Effector memory CD4-positive, alpha-beta T cell (primary cell): ENCODE measurements around the gene MYH10.

ENCODE experiments used
- DNase-seq, 3 donors: peaks; one replicate each; pipeline ENCODE4 v3.0.0-alpha.2; 2020
- H3K27ac ChIP-seq: 2 replicates; pipeline ENCODE4 v1.7.0; 2013; ENCODE audit warnings: mild to moderate bottlenecking, low read length, moderate library complexity; ENCODE audit not compliant: insufficient read depth, poor library complexity, severe bottlenecking
- H3K27me3 ChIP-seq: replicated peaks from 2 replicates; pipeline ENCODE4 v1.7.0; 2013; ENCODE audit warnings: mild to moderate bottlenecking, low read length; ENCODE audit not compliant: insufficient read depth, control insufficient read depth, poor library complexity, severe bottlenecking
- H3K36me3 ChIP-seq: 2 replicates; pipeline ENCODE4 v1.7.0; 2013; ENCODE audit warnings: mild to moderate bottlenecking, low read length, moderate library complexity; ENCODE audit not compliant: control insufficient read depth, insufficient read depth
- H3K4me1 ChIP-seq: 2 replicates; pipeline ENCODE4 v1.7.0; 2013; ENCODE audit warnings: low read length, mild to moderate bottlenecking; ENCODE audit not compliant: control insufficient read depth, insufficient read depth, poor library complexity, severe bottlenecking
- H3K4me3 ChIP-seq: 2 replicates; pipeline ENCODE4 v1.7.0; 2013; ENCODE audit warnings: low read length, low read depth, mild to moderate bottlenecking; ENCODE audit not compliant: insufficient read depth, poor library complexity, severe bottlenecking
- H3K9me3 ChIP-seq: 2 replicates; pipeline ENCODE4 v1.7.0; 2013; ENCODE audit warnings: mild to moderate bottlenecking, low read length, moderate library complexity; ENCODE audit not compliant: control insufficient read depth

Gene MYH10

GRCh38 chr17:8481089-8481488, 149.4 kb downstream of the MYH10 start:
- no peaks in the 10 kb centered on the region for H3K9me3 ChIP-seq
- peaks cover 20% of the 10 kb centered on the region for H3K36me3 ChIP-seq
- H3K27ac ChIP-seq, result no peak overlapping the region
- no peaks in the 10 kb centered on the region for H3K27me3 ChIP-seq
- DNase-seq, result no peak
- H3K4me3 ChIP-seq, result no peak overlapping the region
- H3K4me1 ChIP-seq, result no peaks in the 10 kb centered on the region

DNA sequence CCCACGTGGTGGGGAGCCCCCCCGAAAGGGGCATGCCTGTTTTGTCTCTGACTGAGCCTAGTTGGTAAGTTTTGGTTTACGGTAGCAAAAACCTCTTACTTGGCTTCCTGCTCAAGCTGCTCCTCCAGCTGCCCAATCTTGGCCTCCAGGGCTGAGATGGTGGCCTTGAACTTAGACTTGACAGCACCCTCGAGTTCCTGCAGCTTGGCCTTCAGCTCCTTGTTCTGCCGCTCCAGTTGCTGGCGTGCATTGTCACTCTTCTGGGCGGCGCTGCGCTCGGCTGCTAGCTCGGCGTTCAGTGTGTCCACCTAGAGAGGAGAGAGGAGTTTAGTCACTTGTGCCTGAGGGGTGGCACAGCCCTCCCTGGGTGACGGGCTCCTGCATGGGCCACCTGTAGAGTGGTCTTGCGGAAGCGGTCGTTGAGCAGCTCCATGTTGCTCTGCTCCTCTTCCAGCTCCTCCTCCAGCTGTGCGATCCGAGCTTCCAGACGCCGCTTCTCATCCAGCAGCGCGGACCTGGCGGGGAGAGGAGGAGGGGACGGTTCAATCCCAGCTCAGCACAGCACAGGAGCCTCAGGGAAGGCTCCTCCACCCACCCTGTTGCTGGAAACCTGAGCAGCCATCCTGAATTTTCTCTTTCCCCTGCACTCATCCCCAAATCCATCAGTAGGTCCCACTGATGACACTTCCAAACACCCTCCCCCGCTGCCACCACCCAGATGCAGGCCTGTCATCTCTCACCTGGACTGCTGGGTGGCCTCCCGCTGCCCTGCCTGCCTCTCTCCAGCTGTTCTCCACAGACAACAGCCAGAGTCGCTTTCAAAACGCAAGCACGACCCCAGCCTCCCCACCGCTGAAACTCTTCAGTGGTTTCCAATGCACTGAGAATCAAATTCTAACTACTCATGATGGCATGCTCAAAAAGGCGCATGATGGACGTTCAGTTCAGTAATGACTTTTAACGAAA, 150.2 kb downstream of the MYH10 start:
- no peak for DNase-seq
- Histone ChIP-seq H3K27ac (no peak overlapping the region), H3K4me1 (no peaks in the 10 kb centered on the region), H3K9me3 (no peaks in the 10 kb centered on the region), H3K27me3 (no peaks in the 10 kb centered on the region), H3K36me3 (peaks cover 27% of the 10 kb centered on the region), H3K4me3 (no peak overlapping the region)

- Histone ChIP-seq H3K9me3 (no peaks in the 10 kb centered on the region), H3K4me1 (no peaks in the 10 kb centered on the region), H3K27ac (no peak overlapping the region), H3K36me3 (peaks cover 35% of the 10 kb centered on the region), H3K27me3 (no peaks in the 10 kb centered on the region), H3K4me3 (no peak overlapping the region)
- DNase-seq, result no peak
These were observed 151.0 kb downstream of the MYH10 start for GRCh38 chr17:8479431-8479947.

GRCh38 chr17:8477715-8478441, 152.6 kb downstream of the MYH10 start:
- no peak overlapping the region for H3K4me3 ChIP-seq
- peaks cover 42% of the 10 kb centered on the region for H3K36me3 ChIP-seq
- DNase-seq, result no peak
- no peak overlapping the region for H3K27ac ChIP-seq
- H3K9me3 ChIP-seq, result no peaks in the 10 kb centered on the region
- H3K4me1 ChIP-seq, result no peaks in the 10 kb centered on the region
- H3K27me3 ChIP-seq, result no peaks in the 10 kb centered on the region

- Histone ChIP-seq H3K4me3 (no peak overlapping the region), H3K36me3 (peaks cover 49% of the 10 kb centered on the region), H3K9me3 (no peaks in the 10 kb centered on the region), H3K4me1 (no peaks in the 10 kb centered on the region), H3K27ac (no peak overlapping the region), H3K27me3 (no peaks in the 10 kb centered on the region)
- DNase-seq, result no peak
These were observed 153.4 kb downstream of the MYH10 start for GRCh38 chr17:8477171-8477570.

DNA sequence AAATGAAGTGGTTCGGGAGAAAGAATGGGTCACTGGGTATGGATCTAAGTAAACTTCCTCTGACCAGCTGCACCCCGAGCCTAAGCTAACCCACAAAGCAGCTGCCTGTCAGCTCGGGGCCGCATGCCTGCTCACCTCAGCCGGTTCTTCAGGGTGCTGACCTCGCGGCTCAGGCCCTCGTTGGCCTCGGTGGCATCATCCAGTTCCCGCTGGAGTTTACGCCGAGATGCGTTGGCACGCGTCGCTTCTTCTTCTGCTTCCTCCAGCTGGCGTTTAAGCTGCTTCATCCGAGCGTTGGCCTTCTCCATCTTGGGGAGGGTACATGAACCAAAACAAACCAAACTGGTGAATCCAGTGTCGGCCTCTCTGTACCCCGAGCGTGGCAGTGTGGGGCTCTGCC, 153.8 kb downstream of the MYH10 start:
- DNase-seq, result no peak
- H3K4me1 ChIP-seq, result no peaks in the 10 kb centered on the region
- H3K36me3 ChIP-seq, result peaks cover 53% of the 10 kb centered on the region

GRCh38 chr17:8475781-8476180, 154.7 kb downstream of the MYH10 start:
- Histone ChIP-seq H3K36me3 (peaks cover 56% of the 10 kb centered on the region), H3K4me3 (no peak overlapping the region), H3K4me1 (no peaks in the 10 kb centered on the region), H3K27me3 (no peaks in the 10 kb centered on the region), H3K9me3 (no peaks in the 10 kb centered on the region), H3K27ac (no peak overlapping the region)
- DNase-seq, result no peak

More for the DNA sequence above, 153.8 kb downstream of the MYH10 start:
- Histone ChIP-seq H3K27me3 (no peaks in the 10 kb centered on the region), H3K9me3 (no peaks in the 10 kb centered on the region), H3K27ac (no peak overlapping the region), H3K4me3 (no peak overlapping the region)

DNA sequence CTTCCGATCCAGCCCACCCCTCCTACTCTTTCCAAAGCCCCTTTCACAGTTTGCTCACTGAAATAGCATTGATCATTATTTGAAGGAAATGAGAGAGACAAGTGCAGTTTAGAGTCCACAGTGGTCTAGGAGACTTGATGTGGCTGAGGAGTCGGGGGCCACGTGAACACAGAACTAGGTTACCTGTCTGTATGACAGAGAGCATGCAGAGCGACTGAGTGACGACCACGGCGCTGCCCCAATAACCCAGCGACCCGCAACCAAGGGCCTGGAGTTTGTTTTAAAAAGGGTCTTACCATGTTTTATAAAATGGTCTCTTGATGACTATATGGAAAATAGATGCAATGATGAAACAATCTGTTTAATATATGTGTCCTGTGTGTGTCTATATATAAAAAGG, 155.3 kb downstream of the MYH10 start:
- Histone ChIP-seq H3K27ac (no peak overlapping the region), H3K27me3 (no peaks in the 10 kb centered on the region), H3K4me3 (no peak overlapping the region), H3K36me3 (peaks cover 51% of the 10 kb centered on the region), H3K9me3 (no peaks in the 10 kb centered on the region), H3K4me1 (no peaks in the 10 kb centered on the region)
- no peak for DNase-seq

DNA sequence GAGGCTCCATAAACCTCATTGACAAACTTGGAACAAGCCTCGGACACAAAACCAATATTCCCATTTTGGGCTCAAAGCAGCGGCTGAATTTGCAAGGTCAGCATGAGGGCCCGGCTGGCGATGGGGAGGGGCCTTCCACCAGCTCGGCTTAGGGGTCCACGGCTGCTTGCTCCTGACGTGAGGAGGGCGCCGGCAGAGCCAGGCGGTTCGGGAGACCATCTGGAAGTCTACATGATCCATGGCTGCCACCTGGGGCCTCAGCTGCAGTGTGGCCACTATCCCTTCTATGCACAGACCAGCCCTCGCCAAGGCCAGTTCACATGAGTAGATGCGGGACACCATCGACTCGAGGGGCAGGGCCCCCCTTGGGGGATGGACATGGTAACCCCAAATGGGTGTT, 155.7 kb downstream of the MYH10 start:
- Histone ChIP-seq H3K27me3 (no peaks in the 10 kb centered on the region), H3K27ac (no peak overlapping the region), H3K36me3 (peaks cover 48% of the 10 kb centered on the region), H3K9me3 (no peaks in the 10 kb centered on the region), H3K4me3 (no peak overlapping the region), H3K4me1 (no peaks in the 10 kb centered on the region)
- DNase-seq, result no peak
